Sigmoid colon (tissue), 3 donors: ENCODE measurements around the gene OPA3.

Experiments
- POLR2A ChIP-seq, 2 donors: fragments of 450-650 bp; IDR thresholded peaks; one replicate each; pipeline ENCODE4 v1.6.1; 2016; ENCODE audit warnings: antibody characterized with exemption in 2 of 2, mild to moderate bottlenecking in 2 of 2, moderate library complexity in 2 of 2
- TF ChIP-seq, protein P1 (sequence below), 4 experiments: fragments of 450-650 bp in 3 of 4; fragments of 200-600 bp in 1 of 4; IDR thresholded peaks; one replicate each; pipeline ENCODE4 v1.5.1; 2016 to 2019; ENCODE audit warnings: antibody characterized with exemption in 4 of 4, mild to moderate bottlenecking in 3 of 4, moderate library complexity in 2 of 4

DNA sequence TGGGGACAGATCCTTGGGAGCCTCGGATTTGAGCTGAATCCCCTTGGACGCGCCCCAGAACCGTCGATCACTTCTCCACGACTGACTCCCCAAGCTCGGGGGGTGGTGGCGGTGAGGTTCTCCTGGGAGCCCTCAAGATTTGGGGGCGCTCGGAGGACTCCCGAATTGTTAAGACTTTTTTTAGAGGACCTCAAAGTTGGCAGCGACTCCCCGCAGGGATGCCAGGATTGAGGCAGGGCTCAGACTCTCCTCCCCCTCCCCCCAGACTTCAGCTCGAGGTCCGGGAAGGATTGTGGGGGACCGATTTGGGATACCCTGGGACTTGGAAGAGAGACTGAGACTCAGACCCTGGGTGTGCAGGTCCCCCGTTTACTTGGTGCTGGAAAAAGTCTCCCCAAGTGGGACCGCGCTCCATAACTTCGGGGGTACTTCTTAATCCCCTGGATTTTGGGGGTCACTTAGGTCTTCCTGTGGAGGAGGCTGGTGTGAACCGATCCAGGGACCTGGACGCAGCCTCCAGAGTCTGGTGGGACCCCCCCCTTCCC lies 76.7 kb downstream of the OPA3 start:
- TF ChIP-seq POLR2A (IDR thresholded peaks at IDR 0.05), result no peak
- TF ChIP-seq, protein P1, sequence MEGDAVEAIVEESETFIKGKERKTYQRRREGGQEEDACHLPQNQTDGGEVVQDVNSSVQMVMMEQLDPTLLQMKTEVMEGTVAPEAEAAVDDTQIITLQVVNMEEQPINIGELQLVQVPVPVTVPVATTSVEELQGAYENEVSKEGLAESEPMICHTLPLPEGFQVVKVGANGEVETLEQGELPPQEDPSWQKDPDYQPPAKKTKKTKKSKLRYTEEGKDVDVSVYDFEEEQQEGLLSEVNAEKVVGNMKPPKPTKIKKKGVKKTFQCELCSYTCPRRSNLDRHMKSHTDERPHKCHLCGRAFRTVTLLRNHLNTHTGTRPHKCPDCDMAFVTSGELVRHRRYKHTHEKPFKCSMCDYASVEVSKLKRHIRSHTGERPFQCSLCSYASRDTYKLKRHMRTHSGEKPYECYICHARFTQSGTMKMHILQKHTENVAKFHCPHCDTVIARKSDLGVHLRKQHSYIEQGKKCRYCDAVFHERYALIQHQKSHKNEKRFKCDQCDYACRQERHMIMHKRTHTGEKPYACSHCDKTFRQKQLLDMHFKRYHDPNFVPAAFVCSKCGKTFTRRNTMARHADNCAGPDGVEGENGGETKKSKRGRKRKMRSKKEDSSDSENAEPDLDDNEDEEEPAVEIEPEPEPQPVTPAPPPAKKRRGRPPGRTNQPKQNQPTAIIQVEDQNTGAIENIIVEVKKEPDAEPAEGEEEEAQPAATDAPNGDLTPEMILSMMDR (IDR thresholded peaks at IDR 0.05), result no peak
